ENCODE results near the gene CREBZF.

Gene CREBZF, protein sequence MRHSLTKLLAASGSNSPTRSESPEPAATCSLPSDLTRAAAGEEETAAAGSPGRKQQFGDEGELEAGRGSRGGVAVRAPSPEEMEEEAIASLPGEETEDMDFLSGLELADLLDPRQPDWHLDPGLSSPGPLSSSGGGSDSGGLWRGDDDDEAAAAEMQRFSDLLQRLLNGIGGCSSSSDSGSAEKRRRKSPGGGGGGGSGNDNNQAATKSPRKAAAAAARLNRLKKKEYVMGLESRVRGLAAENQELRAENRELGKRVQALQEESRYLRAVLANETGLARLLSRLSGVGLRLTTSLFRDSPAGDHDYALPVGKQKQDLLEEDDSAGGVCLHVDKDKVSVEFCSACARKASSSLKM

DNA sequence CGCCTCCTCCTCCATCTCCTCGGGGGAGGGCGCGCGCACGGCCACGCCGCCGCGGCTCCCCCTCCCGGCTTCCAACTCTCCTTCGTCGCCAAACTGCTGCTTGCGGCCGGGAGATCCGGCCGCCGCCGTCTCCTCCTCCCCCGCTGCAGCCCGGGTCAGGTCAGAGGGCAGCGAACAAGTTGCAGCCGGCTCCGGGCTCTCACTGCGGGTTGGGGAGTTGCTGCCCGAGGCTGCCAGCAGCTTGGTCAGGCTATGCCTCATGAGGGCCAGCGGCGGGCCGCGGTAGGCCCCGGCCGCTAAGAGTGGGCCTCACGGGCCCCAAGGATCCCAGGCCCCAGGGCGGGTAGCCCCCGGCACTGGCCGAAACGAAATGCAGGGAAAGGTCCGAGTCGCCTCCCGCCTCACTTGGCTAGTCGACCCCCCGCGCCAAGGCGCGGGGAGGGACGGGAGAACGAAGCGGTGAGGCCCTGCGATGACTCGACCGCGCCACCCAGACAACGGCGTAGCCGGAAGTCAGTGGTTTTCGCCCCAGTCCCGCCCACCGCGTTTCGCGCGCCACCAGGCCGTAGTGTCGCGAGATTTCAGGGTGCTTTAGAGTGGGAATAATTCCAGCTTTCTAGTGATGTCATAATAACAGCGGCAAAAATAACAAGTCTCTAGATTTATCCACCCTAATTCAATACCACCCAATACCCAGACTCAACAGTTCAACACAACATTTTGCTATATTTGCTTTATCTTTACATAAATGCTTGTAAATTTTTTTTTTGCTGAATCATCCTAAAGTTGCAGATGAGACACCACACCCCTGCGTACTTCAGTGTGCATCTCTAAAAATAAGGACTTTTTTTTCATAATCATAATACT, at the start of gene CREBZF:
TSS of gene CREBZF (minus strand) at position 515 of the 867 bp plus-strand sequence. CDS start at position 261, 254 bp downstream.
- DNase-seq (ENCODE audit: extremely low spot score, insufficient read length, low read depth) (peak; percentile 86), FAIRE-seq (peak; percentile 95)

DNA sequence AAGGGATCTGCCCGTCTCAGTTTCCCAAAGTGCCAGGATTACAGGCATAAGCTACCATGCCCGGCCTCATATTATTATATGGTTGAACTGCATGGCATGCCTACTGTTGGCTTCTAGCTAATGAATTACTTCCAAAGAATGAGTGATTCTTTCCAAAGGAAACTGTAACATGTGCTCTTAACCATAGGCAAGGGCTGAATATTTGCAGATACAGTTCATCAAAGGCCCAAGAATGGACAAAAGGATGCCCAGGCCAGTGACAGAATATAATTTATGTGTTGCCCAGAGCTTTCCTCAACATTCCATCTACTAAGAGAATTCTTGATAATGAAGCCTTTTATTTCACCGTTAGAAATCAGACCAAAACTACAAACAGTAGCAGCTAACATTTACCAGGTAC, 48.0 kb upstream of the CREBZF start:
- no peak for DNase-seq (ENCODE audit: extremely low spot score, insufficient read length, low read depth)
- FAIRE-seq: no peak

DNA sequence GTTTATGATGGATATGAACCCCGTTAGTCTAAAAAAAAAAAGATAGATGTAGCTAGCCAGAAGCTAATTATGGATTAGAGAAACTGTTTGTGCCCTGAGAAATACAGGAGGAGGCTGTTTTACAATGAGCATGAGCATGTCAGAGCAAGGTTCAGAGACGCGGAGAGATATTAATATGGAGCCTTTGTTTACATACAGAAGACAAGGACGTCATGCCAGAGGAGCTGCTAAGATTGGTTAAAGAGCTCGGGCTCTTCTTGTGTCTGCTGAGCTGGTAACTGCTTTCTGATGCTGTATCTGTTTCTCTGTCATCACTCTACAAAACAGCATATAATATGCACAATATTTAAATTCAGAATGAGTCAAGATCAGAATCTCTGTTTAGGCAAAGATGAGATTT, 46.0 kb upstream of the CREBZF start:
- no peak for FAIRE-seq
- no peak for DNase-seq (ENCODE audit: extremely low spot score, insufficient read length, low read depth)

DNA sequence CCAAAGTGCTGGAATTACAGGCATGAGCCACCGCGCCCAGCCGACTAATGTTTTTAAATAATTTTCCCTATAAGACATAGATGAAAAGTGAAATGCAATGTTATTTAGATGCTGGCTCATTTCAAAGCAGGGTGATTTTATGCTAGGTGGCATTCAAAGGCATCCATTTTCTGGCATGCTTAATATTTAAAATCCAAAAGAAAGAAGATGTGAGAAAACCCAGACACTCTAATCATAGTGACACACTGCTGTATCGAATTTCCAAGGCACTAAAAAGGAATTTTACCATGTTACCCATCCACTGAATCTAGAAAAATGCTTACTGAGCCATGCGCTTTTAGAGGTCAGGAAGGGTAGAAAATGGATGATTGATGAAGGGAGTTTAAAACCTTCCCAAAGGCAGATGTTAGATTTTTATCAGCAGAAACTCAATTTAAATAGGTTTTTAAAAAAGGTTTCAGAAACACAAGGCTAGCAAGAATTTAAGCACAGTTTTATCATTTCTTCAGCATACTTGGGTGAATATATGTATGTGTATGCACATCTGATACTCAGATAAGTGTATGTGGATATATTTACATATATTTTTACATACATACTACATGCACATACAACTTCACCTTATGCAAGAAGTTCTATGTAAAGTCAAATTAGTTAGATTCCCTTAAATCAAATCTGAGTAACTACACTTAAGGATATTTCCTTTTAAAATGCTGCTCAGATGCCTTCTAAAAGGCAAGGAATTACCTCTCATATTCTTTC, 45.2 kb upstream of the CREBZF start:
- no peak for DNase-seq (ENCODE audit: extremely low spot score, insufficient read length, low read depth)
- no peak for FAIRE-seq

DNA sequence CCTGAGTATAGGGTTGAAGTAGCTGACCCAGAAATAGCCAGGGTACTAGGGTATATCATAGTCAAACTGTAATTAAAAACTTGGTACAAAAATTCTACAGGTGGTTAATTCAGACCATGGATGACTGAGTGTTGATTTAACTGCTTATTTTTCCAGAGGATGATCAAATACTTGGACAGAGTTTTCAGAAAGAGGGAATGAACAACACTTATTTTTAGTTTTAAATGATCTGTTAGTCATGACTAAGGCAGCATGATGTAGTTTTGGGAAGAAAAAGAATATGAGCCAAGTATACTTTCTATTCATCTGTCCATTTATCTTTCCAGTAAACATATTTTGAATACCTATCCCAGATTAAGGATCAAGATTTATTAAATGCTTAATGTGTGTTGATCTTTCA, 40.9 kb upstream of the CREBZF start:
- DNase-seq (ENCODE audit: extremely low spot score, insufficient read length, low read depth) (no peak), FAIRE-seq (no peak)

DNA sequence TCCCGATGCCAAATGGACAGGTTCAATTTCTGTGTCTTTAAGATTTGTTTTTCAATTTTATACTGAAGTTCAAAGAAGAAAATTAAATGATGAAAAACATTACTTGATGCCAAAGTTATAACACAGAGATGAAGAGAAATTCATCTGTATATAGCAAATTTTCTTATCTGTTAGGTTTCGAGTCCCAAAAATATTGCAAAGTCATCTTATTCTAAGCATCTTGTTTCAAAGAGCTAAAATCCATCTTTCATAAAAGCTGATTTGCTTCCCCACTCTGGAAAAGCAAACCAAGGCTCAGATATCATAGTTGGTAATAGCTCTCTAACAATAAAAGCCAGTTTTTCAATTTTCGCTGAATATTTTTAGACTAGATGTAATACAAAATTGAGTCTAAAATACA, 40.0 kb upstream of the CREBZF start:
- FAIRE-seq: no peak

DNA sequence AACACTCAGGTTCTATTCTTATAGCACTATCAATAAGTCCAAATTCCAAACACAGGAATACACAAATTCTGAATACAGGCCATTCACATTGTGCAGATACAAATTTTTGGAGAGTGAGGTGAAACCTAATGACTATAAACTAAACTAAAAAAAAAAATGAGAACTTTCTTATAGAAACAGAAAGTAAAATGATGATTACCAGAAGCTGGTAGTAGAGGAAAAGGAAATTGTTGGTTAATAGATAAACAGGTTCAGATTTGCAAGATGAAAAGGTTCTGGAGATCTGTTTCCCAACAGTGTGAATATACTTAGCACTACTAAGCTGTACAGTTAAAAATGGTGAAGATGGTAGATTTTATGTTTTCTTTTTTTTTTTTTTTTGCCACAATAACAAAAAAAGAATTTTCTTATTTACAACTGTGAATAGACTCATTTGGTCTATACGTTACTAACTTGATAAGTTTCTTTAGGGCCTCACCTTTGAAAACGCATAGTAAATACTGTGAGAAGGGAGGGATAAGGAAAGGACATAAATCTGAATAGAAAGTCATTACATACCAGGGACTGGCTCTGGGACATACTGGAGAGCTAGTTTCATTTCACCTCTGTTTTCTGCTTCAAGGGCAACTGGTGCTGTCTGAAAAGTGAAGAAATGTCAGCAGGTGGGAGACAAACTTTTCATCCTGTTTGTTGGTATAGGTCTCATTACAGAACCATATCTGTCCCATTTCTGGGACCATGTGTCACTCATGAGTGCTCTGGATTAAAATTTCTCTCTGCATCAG, 35.2 kb upstream of the CREBZF start:
- DNase-seq (ENCODE audit: extremely low spot score, insufficient read length, low read depth) (no peak), FAIRE-seq (peak; percentile 89)

More for the DNA sequence above, 40.0 kb upstream of the CREBZF start:
- no peak for DNase-seq (ENCODE audit: extremely low spot score, insufficient read length, low read depth)

DNA sequence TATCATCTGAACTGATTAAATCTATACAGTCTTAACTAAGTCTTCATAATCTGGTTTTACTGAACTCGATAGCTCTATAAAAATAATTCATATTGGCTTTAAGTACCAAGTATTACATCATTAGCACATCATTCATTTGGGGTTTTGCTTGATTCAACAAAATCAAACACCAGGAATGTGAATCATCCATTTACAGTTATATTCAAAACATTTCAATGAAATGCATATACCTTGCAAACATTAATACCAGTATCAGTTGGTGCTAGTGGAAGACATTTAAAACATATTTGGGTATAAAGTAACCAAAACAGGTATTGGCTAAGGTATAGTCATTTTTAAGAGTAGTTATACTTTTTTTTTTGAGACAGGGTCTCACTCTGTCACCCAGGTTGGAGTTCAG, 33.3 kb upstream of the CREBZF start:
- peak; percentile 42 for FAIRE-seq

DNA sequence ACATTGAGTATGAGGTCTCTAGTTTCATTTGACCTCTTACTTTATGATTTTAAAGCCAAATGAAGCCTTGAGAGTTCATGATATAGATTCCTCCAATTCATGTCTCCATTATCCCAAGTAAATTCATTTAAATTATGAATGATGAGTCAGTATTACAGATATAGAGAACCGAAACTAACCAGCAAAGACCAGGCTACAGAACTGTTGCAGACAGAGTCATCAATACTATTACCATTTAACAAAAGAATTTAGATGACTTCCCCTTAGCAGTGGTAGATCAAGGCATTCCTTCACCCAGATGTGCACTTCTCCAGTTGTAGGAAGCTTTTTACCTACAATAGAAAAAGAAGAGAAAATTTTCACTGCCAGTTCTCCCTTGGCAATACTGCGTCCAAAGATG, 32.8 kb upstream of the CREBZF start:
- FAIRE-seq (no peak), DNase-seq (ENCODE audit: extremely low spot score, insufficient read length, low read depth) (no peak)

More for the DNA sequence above, 33.3 kb upstream of the CREBZF start:
- no peak for DNase-seq (ENCODE audit: extremely low spot score, insufficient read length, low read depth)

DNA sequence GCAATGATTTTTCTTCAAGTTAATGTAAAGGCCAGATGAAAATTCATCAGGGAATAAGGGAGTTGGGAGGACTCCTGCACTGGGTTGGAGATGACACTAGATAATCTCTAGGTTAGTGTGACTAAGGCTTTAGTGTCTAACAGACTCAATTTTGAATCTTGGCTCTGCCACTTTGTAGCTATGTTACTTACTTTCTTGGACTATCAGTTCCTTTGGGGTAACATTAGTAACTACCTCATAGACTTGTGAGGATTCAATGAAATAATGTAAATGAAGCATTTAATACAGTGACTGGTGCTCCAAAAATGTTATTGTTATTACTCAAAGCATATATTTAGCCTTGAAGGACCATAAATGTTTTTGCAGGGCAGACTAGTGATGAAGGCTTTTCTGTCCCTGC, 30.6 kb upstream of the CREBZF start:
- FAIRE-seq: no peak
- DNase-seq (ENCODE audit: extremely low spot score, insufficient read length, low read depth): no peak

DNA sequence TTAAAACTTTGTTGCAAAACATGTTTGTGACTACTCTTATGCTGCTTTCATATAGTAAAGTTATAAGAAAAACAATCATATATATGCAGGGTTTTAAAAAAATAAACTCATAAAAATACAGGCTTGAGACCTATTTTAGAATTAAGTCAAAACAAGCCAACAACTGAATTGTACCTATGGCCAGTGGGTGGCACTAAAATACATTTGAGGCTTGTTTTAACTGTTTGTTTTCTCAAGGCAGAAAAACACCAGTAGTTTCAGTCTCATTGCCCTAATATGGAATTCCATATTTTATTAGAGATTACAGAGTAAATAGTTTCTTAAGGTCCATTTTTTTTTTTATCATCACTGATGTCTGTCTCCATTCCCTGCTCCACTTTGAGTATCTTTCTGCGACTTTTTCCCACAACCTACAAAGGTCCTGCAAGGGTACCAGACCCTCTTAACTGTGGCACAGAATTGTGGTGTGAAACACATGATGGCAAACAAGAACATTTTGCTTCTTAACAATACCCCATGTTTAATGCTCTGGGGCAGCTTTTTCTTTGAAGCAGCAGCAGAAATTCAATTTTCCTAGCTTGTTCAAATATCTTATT, 29.6 kb upstream of the CREBZF start:
- FAIRE-seq (peak; percentile 61), DNase-seq (ENCODE audit: extremely low spot score, insufficient read length, low read depth) (no peak)

DNA sequence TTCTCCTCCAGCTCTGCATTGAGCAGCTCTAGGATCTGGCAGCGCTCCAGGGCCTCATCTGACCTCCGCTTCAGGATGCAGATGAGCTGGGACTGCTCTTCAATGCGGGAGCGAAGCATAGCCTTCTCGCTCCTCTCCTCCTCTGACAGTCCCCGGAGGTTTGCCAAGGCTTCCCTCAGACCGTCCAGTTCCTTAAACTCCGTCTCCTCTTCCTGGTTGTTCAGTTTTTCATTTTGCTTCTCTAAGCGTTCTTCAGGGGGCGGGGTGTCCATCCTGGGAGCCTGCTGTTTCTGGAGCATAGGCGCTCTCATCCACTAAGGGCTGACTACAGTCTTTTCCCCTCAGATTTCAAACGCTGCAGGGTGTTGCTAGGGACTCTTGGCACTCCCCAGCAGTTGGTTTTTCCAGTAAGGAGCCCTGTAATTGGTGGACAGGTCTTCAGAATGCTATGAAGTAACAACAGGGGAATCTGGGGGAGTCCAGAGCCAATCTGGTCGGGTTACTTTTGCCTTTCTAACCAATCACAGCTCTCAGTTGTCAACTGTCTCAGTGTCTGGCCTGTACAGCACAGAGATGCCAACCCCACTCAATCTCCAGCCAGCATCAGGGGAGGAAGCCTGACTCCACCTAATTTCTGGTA, 21.0 kb upstream of the CREBZF start, which contains the start of gene CCDC89:
TSS of gene CCDC89 (minus strand) at position 376 of the 640 bp plus-strand sequence. CDS start at position 311, 65 bp downstream.
- no peak for DNase-seq (ENCODE audit: extremely low spot score, insufficient read length, low read depth)
- no peak for FAIRE-seq

DNA sequence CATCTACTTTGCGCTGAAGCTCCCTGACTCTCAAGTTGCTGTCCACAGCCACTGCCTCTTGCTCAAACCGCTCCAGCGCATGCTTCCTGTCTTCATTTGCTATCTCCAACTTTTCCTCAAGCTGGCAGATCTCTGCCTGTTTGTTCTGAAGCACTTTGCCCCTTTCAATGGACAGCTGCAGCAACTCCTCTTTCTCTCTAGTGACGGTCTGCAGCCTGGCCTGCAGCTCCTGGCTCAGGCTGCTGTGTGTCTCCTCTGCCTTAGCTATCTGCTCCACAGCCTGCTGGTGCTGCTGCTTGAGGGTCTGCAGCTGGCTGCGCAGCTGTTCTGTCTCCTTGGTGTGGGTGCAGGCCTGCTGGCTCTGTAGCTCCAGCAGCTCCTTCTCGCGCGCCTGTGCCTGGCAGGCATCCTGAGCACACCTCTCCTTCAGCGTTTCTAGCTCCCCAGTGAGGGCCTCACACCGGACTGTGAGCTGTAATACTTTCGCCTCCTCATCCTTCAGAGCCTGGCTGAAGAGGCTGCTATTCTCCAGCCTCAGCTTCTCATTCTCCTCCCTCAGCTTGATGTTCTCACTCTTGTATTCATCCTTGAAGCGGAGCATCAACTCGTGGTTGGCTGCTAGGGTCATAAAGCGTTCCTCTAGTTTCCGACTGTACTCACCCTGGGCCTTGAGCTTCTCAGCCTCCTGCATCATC, 20.3 kb upstream of the CREBZF start:
- DNase-seq (ENCODE audit: extremely low spot score, insufficient read length, low read depth): no peak
- no peak for FAIRE-seq

DNA sequence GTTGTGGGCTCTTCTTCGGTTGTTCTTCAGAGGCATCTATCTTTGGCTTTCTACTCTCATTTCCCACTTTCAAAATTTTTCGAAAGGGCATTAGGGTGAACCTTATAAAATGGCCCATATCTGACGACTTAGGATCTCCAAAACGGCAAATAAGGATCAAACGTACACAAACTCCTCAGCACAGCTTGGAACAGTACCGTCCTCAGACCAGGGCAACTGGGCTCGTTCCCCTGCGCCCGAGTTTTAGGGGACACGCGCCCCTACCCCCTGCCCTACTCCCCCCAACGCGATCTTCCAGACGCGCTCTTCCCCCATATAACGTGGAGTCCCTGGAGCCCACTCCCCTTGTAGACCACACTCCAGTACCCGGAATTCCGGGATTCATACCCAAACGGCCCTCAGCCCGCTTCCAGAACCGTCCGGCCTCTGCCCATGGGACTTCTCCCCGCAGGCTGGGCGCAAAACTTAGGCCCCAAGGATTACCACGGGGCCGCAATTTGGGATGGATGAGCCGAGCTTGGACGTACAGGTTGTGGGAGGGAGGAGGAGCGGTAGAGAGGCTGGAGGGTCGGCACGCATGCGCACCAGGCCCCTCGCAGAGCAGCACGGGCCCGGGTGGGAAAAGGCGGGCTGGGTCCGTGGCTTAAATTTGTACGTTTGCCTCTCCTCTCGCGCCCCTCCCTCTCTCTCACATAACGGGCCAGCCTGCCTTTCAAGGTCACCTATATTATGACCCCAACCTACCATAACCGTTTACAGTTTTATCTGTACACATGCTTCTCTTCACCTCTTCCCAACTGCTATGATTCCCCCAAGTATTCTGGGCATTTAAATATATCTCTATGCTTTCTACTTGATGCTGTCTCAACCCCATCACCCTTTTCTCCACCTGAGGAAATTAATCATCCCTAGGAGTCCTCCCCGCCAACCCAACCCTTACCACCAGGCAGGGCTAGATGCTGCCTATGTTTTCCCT, 17.7 kb upstream of the CREBZF start:
- DNase-seq (ENCODE audit: extremely low spot score, insufficient read length, low read depth) (peak; percentile 56), FAIRE-seq (peak; percentile 58)

DNA sequence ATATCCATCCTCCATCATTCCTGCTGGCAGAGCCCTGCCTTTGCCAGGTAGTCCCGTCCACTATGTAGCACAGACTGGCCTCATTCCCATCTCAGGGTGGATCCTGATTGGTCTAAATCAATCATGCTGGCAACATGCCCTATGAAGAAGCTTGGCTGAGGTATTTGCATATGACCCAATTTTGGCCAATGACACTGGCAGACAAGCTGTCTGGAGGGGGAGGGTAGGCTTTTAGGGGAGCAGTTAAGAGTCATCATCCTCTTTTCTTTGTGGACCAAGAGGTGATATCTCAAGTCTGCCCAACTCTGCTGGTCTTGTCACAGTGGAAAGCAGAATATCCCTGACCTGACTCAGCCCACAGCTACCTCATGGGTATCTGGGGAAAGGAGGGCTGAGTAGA, 16.0 kb upstream of the CREBZF start:
- FAIRE-seq: no peak
- no peak for DNase-seq (ENCODE audit: extremely low spot score, insufficient read length, low read depth)

DNA sequence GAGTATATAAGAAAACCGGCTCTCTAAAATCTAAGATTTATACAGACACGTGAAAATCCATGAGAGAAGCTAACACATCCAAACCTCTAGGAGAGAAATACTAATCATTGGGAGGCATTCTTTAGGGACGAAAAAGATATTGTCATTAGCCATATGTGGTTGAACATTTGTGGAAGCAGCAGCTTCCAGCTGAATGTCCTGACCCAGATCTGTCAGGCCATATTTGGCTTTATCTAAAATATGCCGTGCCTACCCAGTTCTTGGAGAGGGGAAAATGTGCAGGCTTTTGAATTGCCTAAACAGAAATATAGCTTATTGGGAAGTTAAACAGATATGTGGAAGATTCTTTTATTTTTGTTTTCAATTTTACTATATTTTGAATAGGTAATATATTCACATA, 14.6 kb upstream of the CREBZF start:
- DNase-seq (ENCODE audit: extremely low spot score, insufficient read length, low read depth): no peak
- FAIRE-seq: no peak

DNA sequence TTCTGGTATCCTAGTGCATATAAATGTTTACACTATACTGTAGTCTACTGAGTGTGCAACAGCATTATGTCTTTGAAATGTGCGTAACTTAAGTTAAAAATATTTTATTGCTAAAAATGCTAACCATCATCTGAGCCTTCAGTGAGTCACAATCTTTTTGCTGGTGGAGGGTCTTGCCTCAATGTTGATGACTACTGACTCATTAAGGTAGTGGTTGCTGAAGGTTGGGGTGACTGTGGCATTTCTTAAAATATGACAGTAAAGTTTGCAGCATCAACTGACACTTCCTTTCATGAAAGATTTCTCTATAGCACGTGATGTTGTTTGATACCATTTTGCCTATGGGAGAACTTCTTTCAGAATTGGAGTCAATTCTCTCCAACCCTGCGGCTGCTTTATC, 8.5 kb upstream of the CREBZF start:
- no peak for FAIRE-seq

More for the DNA sequence above, 8.5 kb upstream of the CREBZF start:
- no peak for DNase-seq (ENCODE audit: extremely low spot score, insufficient read length, low read depth)
